IPS-11a (cell line): ENCODE data around the gene SYNM.
A peak's percentile ranks its signal among the peaks of the same experiment; 100 is the strongest.
"Not testable (repeated sequence)": the region's sequence is repeated elsewhere in the genome, so short reads cannot be mapped to it uniquely, and the experiment has no call there.

Source experiments
- H3K4me3 ChIP-seq: one replicate; pipeline ENCODE4 v1.5.1; 2013; ENCODE audit warnings: low read depth, low read length, control low read depth

SYNM gene

GRCh38 chr15:99104788-99105513 is at the start of gene SYNM:
Gene SYNM (plus strand): TSS chr15:99105080. CDS start chr15:99105200, 120 bp downstream.
- H3K4me3 ChIP-seq, result peak within 1 kb of the TSS; percentile 34

GRCh38 chr15:99055555-99056134 is 49.2 kb upstream of the SYNM start:
- H3K4me3 ChIP-seq, result no peak overlapping the region

GRCh38 chr15:99057020-99057419 is 47.9 kb upstream of the SYNM start:
- no peak overlapping the region for H3K4me3 ChIP-seq

GRCh38 chr15:99057697-99058420 is 47.0 kb upstream of the SYNM start:
- no peak overlapping the region for H3K4me3 ChIP-seq

- peak overlapping the region; percentile 39 for H3K4me3 ChIP-seq
Observed at GRCh38 chr15:99058421-99058870, 46.4 kb upstream of the SYNM start.

- H3K4me3 ChIP-seq, result peak overlapping the region; percentile 54
Observed at GRCh38 chr15:99059010-99059981, 45.6 kb upstream of the SYNM start.

- not testable (repeated sequence) for H3K4me3 ChIP-seq
Observed at GRCh38 chr15:99060186-99060585, 44.7 kb upstream of the SYNM start.

- no peak overlapping the region for H3K4me3 ChIP-seq
Observed at GRCh38 chr15:99062226-99062625, 42.7 kb upstream of the SYNM start.

GRCh38 chr15:99068186-99068585 is 36.7 kb upstream of the SYNM start:
- no peak overlapping the region for H3K4me3 ChIP-seq

- H3K4me3 ChIP-seq, result no peak overlapping the region
Observed at GRCh38 chr15:99070208-99070607, 34.7 kb upstream of the SYNM start.

- no peak overlapping the region for H3K4me3 ChIP-seq
Observed at GRCh38 chr15:99071091-99071680, 33.7 kb upstream of the SYNM start.

GRCh38 chr15:99073008-99073717 is 31.7 kb upstream of the SYNM start:
- H3K4me3 ChIP-seq, result no peak overlapping the region

GRCh38 chr15:99074446-99074845 is 30.4 kb upstream of the SYNM start:
- no peak overlapping the region for H3K4me3 ChIP-seq

GRCh38 chr15:99075059-99075652 is 29.7 kb upstream of the SYNM start:
- H3K4me3 ChIP-seq, result not testable (repeated sequence)

- H3K4me3 ChIP-seq, result no peak overlapping the region
Observed at GRCh38 chr15:99076109-99076508, 28.8 kb upstream of the SYNM start.

- H3K4me3 ChIP-seq, result no peak overlapping the region
Observed at GRCh38 chr15:99076555-99077308, 28.1 kb upstream of the SYNM start.

GRCh38 chr15:99082798-99083197 is 22.1 kb upstream of the SYNM start:
- no peak overlapping the region for H3K4me3 ChIP-seq

GRCh38 chr15:99084965-99085364 is 19.9 kb upstream of the SYNM start:
- H3K4me3 ChIP-seq, result no peak overlapping the region
